Measurements from ENCODE around the gene BTBD6.

- TF ChIP-seq CTCF (IDR thresholded peaks at IDR 0.05; ENCODE audit: poor library complexity), result no peak
- TF ChIP-seq EZH2 (IDR thresholded peaks at IDR 0.05; ENCODE audit: borderline replicate concordance), result no peak
Observed at GRCh38 chr14:105271224-105271890, 23.0 kb downstream of the BTBD6 start.
